ENCODE results near the gene ALDH4A1.
"Not testable (repeated sequence)": the region's sequence is repeated elsewhere in the genome, so short reads cannot be mapped to it uniquely, and the experiment has no call there.

The ALDH4A1 gene

DNA sequence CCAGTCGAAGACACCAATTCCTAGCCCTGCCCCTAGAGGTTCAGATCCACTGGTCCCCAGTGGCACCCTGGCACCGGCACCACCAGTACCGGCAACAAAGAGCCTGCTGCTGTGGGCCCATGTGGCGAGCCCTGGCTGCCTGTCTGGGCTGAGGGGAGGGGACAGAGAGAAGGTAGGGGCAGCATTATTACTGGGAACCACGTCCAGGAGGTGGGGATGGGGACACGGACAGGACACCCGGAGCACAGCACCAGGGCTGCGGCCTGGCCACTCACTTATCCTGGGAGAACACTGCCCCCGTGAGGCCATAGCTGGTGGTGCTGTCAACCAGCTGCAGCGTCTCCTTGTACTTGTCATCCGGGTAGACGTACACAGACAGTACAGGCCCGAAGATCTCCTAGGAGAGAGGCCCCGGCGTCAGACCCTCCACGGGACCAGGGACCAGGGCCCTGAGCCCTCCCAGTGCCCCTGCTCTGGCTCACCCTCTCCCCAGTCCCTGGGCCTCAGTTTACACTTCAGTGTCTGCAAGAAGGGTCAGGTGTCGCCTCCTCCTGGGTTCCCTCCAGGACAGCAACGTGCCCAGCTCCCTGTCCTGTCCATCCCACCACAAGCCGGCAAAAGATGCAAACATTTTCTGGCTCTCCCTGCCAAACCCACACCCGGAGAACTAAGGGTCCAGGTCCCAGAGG, 27.1 kb downstream of the ALDH4A1 start:
- peak; percentile 88 for DNase-seq

DNA sequence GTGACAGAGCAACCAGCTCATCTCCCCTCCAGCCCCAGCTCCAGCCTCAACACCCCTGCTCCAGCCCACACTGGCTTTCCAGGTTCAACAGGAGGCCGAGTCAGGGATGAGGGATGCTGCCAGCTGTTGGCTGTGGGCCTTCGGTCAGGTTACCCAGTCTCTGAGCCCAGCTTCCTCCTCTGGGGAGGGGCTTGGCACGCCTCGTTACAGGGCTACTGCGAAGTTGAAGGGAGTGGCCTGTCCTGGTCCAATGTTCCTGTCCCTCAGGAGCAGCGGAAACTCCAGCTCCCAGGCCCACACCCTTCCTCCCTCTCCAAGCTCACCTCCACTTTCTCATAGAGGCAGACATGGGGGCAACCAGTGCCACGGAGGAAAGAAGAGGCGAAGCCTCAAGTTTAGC, 27.8 kb downstream of the ALDH4A1 start:
- no peak for DNase-seq

- DNase-seq = no peak
Observed at GRCh38 chr1:18874036-18874435, 28.3 kb downstream of the ALDH4A1 start.

DNA sequence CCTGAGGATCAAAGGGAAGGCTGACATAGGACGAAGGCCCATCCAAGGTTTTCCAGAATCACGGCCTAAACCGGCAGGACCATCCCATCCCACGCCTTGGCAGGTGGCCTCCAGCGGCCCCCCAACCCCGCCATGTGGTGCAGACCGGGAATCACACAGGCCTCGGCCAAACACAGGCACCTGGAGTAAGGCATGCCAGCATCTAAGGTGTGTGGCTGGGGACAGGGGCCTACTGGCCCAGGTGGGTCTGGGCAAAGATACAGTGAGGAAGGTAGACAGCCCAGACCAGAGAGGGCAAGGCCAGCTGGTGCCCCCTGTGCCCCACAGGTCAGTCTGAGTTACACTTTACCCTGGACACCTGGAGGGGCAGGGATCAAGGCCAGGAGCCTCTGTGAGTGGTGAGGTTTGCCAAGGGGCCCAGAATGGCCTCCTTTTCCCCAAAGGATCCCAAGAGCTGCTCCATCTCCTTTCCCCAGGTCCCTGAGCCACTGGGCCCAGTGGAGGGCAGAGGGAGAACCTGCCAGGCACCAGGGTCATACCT, 30.2 kb downstream of the ALDH4A1 start:
- DNase-seq = no peak

GRCh38 chr1:18871401-18872070, 30.8 kb downstream of the ALDH4A1 start:
- DNase-seq = no peak

DNA sequence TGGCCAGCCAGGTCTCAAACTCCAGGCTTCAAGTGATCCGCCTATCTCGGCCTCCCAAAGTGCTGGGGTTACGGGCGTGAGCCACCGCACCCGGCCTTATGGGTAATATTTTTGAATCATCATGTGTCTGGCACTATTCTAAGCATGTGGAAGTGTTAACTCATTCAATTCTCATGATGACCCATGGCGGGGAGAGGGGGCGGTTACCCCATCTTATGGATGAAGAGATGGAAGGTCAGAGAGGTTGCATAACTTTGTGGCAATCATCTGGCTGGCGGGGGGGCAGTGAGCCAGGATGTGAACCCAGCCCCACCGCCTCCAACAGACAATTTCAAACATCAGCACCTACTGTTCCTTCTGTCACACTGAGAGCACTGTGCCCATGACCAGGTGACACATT, 31.4 kb downstream of the ALDH4A1 start:
- DNase-seq = no peak

DNA sequence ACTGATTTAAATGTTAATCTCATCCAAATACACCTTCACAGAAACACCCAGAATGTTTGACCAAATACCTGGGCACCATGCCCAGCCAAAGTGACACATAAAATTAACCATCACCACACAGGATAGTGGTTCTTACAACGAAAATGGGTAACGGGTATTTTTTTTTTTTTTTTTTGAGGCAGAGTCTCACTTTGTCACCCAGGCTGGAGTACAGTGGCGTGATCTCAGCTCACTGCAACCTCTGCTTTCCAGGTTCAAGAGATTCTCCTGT, 31.8 kb downstream of the ALDH4A1 start:
- DNase-seq = not testable (repeated sequence)

- DNase-seq = no peak
Observed at GRCh38 chr1:18869847-18870594, 32.3 kb downstream of the ALDH4A1 start.

DNA sequence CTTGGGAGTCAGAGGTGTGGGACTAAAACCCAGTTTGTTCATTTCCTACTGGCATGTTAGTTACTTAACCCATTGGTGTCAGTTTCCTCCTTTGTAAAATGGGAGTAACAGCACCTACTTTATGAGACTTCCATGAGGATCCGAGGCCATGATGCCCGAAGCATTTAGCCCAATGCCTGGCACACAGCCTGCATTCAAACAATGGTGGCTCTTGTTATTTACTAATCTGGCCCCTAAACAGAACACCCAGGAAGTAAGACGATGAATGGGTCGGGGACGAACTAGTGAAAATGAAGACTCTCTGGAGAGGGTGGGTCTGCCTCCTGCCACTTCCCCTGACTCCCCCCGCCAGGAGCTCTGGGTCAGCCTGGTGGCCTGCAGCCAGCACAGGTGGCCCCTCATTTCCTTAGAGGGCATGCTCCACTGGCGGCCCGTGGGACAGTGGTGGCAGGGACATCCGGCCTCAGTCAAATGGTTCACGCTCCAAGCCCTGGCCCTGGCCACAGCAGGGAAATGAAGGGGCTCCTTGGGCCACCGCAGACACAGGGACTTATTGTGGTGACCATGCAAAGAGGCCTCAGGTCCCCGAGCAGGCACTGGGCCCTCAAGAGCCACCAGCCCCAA, 33.4 kb downstream of the ALDH4A1 start:
- no peak for DNase-seq

GRCh38 chr1:18868354-18868753, 34.0 kb downstream of the ALDH4A1 start:
- no peak for DNase-seq

GRCh38 chr1:18866846-18867245, 35.5 kb downstream of the ALDH4A1 start:
- DNase-seq = no peak

DNA sequence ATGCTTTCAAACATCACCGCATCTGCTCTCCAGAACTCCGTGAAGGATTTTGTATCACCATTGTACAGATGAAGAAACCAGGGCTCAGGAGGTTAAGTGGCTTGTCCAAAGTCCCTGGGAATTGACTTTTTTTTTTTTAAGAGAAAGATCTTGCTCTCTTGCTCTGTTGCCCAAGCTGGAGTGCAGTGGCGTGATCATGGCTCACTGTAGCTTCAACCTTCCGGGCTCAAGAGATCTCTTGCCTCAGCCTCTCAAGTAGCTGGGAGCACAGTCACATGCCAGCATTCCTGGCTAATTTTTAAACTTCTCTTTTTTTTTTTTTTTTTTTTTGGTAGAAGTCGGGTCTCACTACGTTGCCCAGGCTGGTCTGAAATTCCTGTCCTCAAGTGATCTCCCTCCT, 36.0 kb downstream of the ALDH4A1 start:
- no peak for DNase-seq

- no peak for DNase-seq
Observed at GRCh38 chr1:18865176-18865575, 37.2 kb downstream of the ALDH4A1 start.

DNA sequence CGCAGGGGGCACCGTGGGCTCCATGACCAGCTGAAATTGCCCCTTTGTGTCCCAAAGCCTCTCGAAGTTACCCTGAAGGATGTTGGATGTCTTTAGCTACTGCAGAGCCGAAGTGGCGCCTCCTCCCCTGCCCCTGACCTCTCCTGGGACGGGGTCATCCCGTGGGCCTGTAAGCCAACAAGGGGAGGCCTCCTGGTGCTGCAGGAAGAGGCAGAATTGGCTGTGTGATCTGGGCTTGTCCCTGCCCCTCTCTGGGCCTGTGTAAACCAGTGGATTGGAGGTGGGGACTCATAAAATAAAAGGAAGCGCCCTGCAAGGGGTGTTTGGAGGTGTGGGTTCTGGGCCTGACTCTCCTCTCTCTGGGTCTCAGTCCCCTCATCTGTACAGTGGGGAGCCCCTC, 40.8 kb downstream of the ALDH4A1 start:
- DNase-seq = no peak

DNA sequence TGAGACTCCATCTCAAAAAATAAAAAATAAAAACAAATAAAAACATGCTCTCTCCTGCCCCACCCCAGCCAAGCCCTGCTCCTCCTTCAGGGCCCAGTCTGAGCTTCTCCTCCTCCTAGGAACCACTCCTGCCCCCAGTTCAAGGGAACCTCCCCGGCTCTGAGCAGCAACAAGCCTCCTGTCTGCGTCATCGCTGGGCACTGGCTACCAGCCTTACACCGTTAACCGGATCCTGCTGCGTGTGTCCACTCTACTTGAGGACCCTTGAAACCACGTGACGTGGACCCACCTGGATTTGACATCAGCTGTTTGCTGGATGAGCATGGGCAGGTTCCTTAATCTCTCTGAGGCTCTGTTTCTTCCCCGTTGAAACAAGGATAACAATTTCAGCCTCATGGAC, 41.3 kb downstream of the ALDH4A1 start:
- no peak for DNase-seq

- no peak for DNase-seq
Observed at GRCh38 chr1:18859560-18859959, 42.8 kb downstream of the ALDH4A1 start, which contains the start of gene TAS1R2. Gene TAS1R2 (minus strand): TSS chr1:18859660. CDS start chr1:18859660, 0 bp downstream.

DNA sequence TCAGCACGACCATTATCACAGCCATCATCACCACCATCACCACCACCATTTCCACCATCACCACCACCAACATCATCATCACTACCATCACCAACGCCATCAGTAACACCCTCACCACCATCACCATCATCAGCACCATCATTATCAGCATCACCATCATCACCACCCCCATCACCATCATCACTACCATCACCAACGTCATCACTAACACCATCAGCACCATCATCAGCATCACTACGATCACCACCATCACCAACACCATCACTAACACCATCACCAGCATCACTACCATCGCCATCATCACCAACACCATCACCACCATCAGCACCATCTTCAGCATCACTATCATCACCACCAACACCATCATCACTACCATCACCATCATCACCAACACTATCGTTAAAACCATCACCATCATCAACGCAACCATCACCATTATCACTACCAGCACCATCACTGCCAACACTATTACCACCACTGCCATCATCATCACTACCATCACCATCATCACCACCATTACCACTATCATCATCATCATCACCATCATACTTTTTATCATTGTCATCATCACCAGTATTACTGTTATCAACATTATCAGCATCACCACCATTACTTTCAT, 44.2 kb downstream of the ALDH4A1 start:
- DNase-seq = no peak

DNA sequence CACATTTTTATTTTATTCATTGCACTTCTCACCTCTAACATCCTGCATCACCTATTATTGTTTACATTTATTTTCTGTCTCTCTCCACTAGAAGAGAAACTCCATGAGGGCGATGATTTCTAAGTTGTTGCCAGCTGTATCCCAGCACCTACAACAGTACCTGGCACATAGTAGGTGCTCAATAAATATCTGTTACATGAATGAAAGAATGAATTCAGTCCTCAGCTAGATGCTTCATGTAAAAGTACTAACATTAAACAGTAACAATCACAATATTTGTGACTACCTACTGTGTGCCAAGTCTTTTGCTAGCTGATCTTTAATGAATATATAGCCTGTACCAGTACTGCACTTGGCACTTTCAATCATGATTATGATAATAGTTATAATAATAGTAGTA, 45.9 kb downstream of the ALDH4A1 start:
- DNase-seq = no peak

DNA sequence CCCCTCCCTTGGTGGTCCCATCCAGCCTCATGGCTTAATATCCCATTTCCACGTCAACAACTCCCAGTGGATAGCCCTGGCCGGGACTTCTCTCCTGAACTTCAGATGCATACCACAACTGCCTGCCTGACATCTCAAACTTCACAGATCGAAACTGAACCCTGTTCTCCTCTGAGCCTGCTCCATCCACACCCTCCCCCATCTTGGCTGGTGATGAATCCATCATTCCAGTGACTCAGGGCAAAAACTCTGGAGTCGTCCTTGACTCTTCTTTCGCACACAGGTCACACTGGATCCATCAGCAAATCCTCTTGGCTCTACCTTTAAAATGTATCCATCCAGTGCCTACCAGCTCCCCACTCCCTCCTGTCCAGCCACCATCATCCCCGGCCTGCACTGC, 46.8 kb downstream of the ALDH4A1 start:
- DNase-seq = no peak

DNA sequence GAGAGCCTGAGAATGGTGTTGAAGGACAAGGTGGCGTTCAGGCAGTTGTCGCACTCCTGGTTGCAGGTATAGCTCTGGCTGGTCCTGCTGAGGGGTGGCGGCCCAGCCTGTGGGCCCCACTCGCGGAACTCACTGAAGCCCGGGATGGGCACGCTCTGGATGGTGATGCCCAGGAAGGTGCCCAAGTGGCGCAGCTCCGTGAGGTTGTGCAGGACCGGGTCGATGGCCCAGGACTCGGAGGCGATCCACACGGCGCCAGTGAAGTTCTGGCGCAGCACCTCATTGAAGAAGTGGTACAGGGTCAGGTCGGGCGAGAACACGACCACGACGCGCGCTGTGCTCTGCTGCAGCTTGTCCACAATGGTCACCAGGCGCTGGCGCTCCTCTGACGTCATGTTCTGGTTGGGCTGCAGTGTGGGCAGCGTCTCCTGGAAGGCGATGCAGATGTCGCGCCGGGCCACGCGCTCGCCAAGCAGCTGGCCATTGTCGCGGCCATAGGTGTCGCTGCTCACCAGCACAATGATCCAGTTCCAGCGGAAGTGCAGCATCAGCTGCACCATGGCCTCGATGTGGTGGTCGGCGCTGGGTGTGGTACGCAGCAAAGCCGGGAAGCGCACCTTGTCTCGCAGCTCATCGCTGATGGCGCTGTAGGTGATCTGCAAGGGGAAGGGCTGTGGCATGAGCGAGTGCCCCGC, 47.9 kb downstream of the ALDH4A1 start:
- no peak for DNase-seq

GRCh38 chr1:18852501-18852900, 49.9 kb downstream of the ALDH4A1 start:
- DNase-seq = no peak

- DNase-seq = no peak
Observed at GRCh38 chr1:18849261-18849711, 53.1 kb downstream of the ALDH4A1 start.
